H9 (cell line): ENCODE results near the gene BAIAP2. TPM values are rescaled to one million over a fixed set of nuclear protein-coding genes. Genes with fewer than 3 reads are reported as not detected.
A peak's percentile ranks its signal among the peaks of the same experiment; 100 is the strongest.

ENCODE experiments used
- DNase-seq: peaks from one replicate; pipeline ENCODE4 v3.0.0-alpha.2; 2017
- H2AFZ ChIP-seq: one replicate; pipeline ENCODE4 v1.6.1; 2013; ENCODE audit warnings: mild to moderate bottlenecking, low read length, control low read depth, moderate library complexity
- H2AK5ac ChIP-seq: 2 replicates; pipeline ENCODE4 v1.6.1; 2013; ENCODE audit warnings: low read length, control low read depth, mixed read lengths; ENCODE audit not compliant: insufficient read length
- H2BK120ac ChIP-seq: one replicate; pipeline ENCODE4 v1.6.1; 2013; ENCODE audit warnings: low read depth, mild to moderate bottlenecking, low read length, control low read depth, inconsistent platforms; ENCODE audit not compliant: poor library complexity, severe bottlenecking
- H2BK12ac ChIP-seq: 2 replicates; pipeline ENCODE4 v1.6.1; 2013; ENCODE audit warnings: low read length, control low read depth, mixed read lengths, low read depth; ENCODE audit not compliant: insufficient read length
- H2BK15ac ChIP-seq: 2 replicates; pipeline ENCODE4 v1.6.1; 2013; ENCODE audit warnings: low read depth, low read length, control low read depth
- H2BK20ac ChIP-seq: one replicate; pipeline ENCODE4 v1.6.1; 2013; ENCODE audit warnings: low read depth, mild to moderate bottlenecking, low read length, control low read depth, inconsistent platforms; ENCODE audit not compliant: poor library complexity, severe bottlenecking
- H2BK5ac ChIP-seq: 2 replicates; pipeline ENCODE4 v1.6.1; 2013; ENCODE audit warnings: low read length, control low read depth, mixed read lengths; ENCODE audit not compliant: insufficient read length
- H3K14ac ChIP-seq: 2 replicates; pipeline ENCODE4 v1.6.1; 2013; ENCODE audit warnings: low read length, control low read depth; ENCODE audit not compliant: insufficient read depth
- H3K18ac ChIP-seq: 2 replicates; pipeline ENCODE4 v1.6.1; 2013; ENCODE audit warnings: low read depth, mild to moderate bottlenecking, mixed read lengths, low read length, control low read depth; ENCODE audit not compliant: insufficient read length
- H3K23ac ChIP-seq: 2 replicates; pipeline ENCODE4 v1.6.1; 2013; ENCODE audit warnings: low read length, control low read depth, mixed read lengths, low read depth; ENCODE audit not compliant: insufficient read length
- H3K23me2 ChIP-seq: 2 replicates; pipeline ENCODE4 v1.6.1; 2013; ENCODE audit warnings: low read depth, mild to moderate bottlenecking, mixed read lengths, low read length, control low read depth; ENCODE audit not compliant: insufficient read length, poor library complexity, severe bottlenecking
- H3K27ac ChIP-seq: 2 replicates; pipeline ENCODE4 v1.5.1; 2013; ENCODE audit warnings: low read length, control low read depth, mixed read lengths, low read depth; ENCODE audit not compliant: insufficient read length
- H3K27me3 ChIP-seq: 2 replicates; pipeline ENCODE4 v1.6.1; 2013; ENCODE audit warnings: low read length, control low read depth, inconsistent platforms; ENCODE audit not compliant: insufficient read depth
- H3K4ac ChIP-seq: 2 replicates; pipeline ENCODE4 v1.6.1; 2013; ENCODE audit warnings: low read depth, mild to moderate bottlenecking, control low read depth, inconsistent platforms, low read length, moderate library complexity
- H3K4me1 ChIP-seq: 2 replicates; pipeline ENCODE4 v1.6.1; 2013; ENCODE audit warnings: low read length, control low read depth, inconsistent platforms; ENCODE audit not compliant: insufficient read depth
- H3K4me2 ChIP-seq: 2 replicates; pipeline ENCODE4 v1.6.1; 2013; ENCODE audit warnings: low read length, control low read depth, mixed read lengths; ENCODE audit not compliant: insufficient read length, insufficient read depth
- H3K56ac ChIP-seq: 2 replicates; pipeline ENCODE4 v1.6.1; 2013; ENCODE audit warnings: low read depth, mild to moderate bottlenecking, mixed read lengths, low read length, control low read depth; ENCODE audit not compliant: insufficient read length
- H3K79me1 ChIP-seq: 2 replicates; pipeline ENCODE4 v1.6.1; 2013; ENCODE audit warnings: low read depth, mild to moderate bottlenecking, moderate library complexity, low read length, control low read depth, inconsistent platforms; ENCODE audit not compliant: insufficient read depth, poor library complexity, severe bottlenecking
- H3K79me2 ChIP-seq: 2 replicates; pipeline ENCODE4 v1.6.1; 2013; ENCODE audit warnings: low read length, control low read depth, inconsistent platforms; ENCODE audit not compliant: insufficient read depth
- H3K9ac ChIP-seq: 2 replicates; pipeline ENCODE4 v1.6.1; 2013; ENCODE audit warnings: low read length, control low read depth, mixed read lengths; ENCODE audit not compliant: insufficient read length; ENCODE audit errors: extremely low read depth
- H3K9me3 ChIP-seq: one replicate; pipeline ENCODE4 v1.6.1; 2013; ENCODE audit warnings: low read depth, low read length, inconsistent platforms; ENCODE audit not compliant: control insufficient read depth
- H3T11ph ChIP-seq: one replicate; pipeline ENCODE4 v1.6.1; 2013; ENCODE audit warnings: mild to moderate bottlenecking, low read length, control low read depth, inconsistent platforms
- H4K20me1 ChIP-seq: one replicate; pipeline ENCODE4 v1.6.1; 2013; ENCODE audit not compliant: control insufficient read depth, insufficient read length, insufficient read depth
- H4K5ac ChIP-seq: 2 replicates; pipeline ENCODE4 v1.6.1; 2013; ENCODE audit warnings: low read depth, mild to moderate bottlenecking, mixed read lengths, low read length, control low read depth; ENCODE audit not compliant: insufficient read length
- H4K8ac ChIP-seq: replicated peaks from 2 replicates; pipeline ENCODE4 v1.6.1; 2013; ENCODE audit warnings: low read length, control low read depth, mixed read lengths, low read depth; ENCODE audit not compliant: insufficient read length
- H4K91ac ChIP-seq: 2 replicates; pipeline ENCODE4 v1.6.1; 2013; ENCODE audit warnings: low read depth, mild to moderate bottlenecking, moderate library complexity, mixed read lengths, low read length, control low read depth; ENCODE audit not compliant: insufficient read length
- H3K27ac Mint-ChIP-seq, 3 experiments: 2 replicates in 2 of 3; 3 replicates in 1 of 3; pipeline ENCODE4 v1.8.0; 2020 to 2021; ENCODE audit warnings: mixed read lengths in 3 of 3, mild to moderate bottlenecking in 1 of 3, moderate library complexity in 1 of 3
- H3K27me3 Mint-ChIP-seq: 2 replicates; pipeline ENCODE4 v1.8.0; 2021; ENCODE audit warnings: low read depth, mild to moderate bottlenecking, moderate library complexity, mixed read lengths
- H3K36me3 Mint-ChIP-seq, 3 experiments: 2 replicates in 2 of 3; 3 replicates in 1 of 3; pipeline ENCODE4 v1.8.0; 2020 to 2021; ENCODE audit warnings: low read depth in 3 of 3, mixed read lengths in 3 of 3; ENCODE audit not compliant: insufficient read depth in 1 of 3
- H3K4me1 Mint-ChIP-seq, 2 experiments: 2 replicates each; pipeline ENCODE4 v1.8.0; 2020; ENCODE audit warnings: mixed read lengths in 2 of 2
- H3K4me3 Mint-ChIP-seq, 2 experiments: 2 replicates in 1 of 2; 3 replicates in 1 of 2; pipeline ENCODE4 v1.8.0; 2020 to 2021; ENCODE audit warnings: mild to moderate bottlenecking in 2 of 2, mixed read lengths in 2 of 2, moderate library complexity in 1 of 2
- H3K9me3 Mint-ChIP-seq, 2 experiments: 2 replicates in 1 of 2; 3 replicates in 1 of 2; pipeline ENCODE4 v1.8.0; 2020; ENCODE audit warnings: mild to moderate bottlenecking in 2 of 2, mixed read lengths in 2 of 2, moderate library complexity in 1 of 2
- CTCF ChIP-seq: fragments of 200-600 bp; sonication (generic); conservative IDR thresholded peaks from 3 replicates; pipeline ENCODE4 v1.8.0; 2021; ENCODE audit warnings: antibody characterized with exemption, mild to moderate bottlenecking
- WGBS: extraction: QIAGEN DNeasy Blood & Tissue Kit; methylation state at CpG from one replicate; pipeline ENCODE4 v1.1.7; 2013; ENCODE audit warnings: missing lambda C conversion rate, low lambda C conversion rate, mixed read lengths; ENCODE audit not compliant: insufficient read length; ENCODE audit errors: extremely low coverage; 5-methylcytosine and 5-hydroxymethylcytosine counted together
- total RNA-seq: library from RNA; stranded (reverse); gene quantifications from 2 replicates; pipeline ENCODE4 v1.2.1, GENCODE V29; 2021

BAIAP2 gene
- total RNA-seq, 1 experiment from 2014 or later, result 27.8 TPM

GRCh38 chr17:81138500-81138899 is 103.5 kb downstream of the BAIAP2 start:
- Histone ChIP-seq H3K4me2 (no peak overlapping the region), H4K91ac (no peak overlapping the region), H3K14ac (no peak overlapping the region), H3K27ac (no peak overlapping the region), H4K20me1 (no peaks in the 10 kb centered on the region), H4K5ac (no peak overlapping the region), H3K4ac (no peak overlapping the region), H2BK15ac (no peak overlapping the region), H3K9me3 (no peaks in the 10 kb centered on the region), H3K79me1 (no peaks in the 10 kb centered on the region), H3K23me2 (no peaks in the 10 kb centered on the region), H3K79me2 (no peaks in the 10 kb centered on the region), H3K9ac (no peak overlapping the region), H3K56ac (no peak overlapping the region), H2AFZ (no peak overlapping the region), H3K23ac (no peak overlapping the region), H2BK20ac (no peak overlapping the region), H2BK120ac (no peak overlapping the region), H2BK5ac (no peak overlapping the region), H3K4me1 (no peaks in the 10 kb centered on the region), H4K8ac (no peak overlapping the region), H3K27me3 (no peaks in the 10 kb centered on the region), H3K18ac (no peak overlapping the region), H2AK5ac (no peak overlapping the region), H2BK12ac (no peak overlapping the region), H3T11ph (no peak overlapping the region)
- peak overlapping the region in 1 of 2 experiments; percentile 55; a peak in 2 of 5 replicates for H3K4me3 Mint-ChIP-seq
- H3K9me3 Mint-ChIP-seq, result peaks cover 15 to 17% of the 10 kb centered on the region in 2 experiments
- no peak overlapping the region; a peak in 2 of 7 replicates for H3K27ac Mint-ChIP-seq
- TF ChIP-seq CTCF, result no peak
- WGBS, result 100% methylated on average over 2 of the region's 25 CpGs
- peaks cover 0 to 7% (median 0%) of the 10 kb centered on the region in 3 experiments; a peak in 3 of 7 replicates for H3K36me3 Mint-ChIP-seq
- H3K4me1 Mint-ChIP-seq, result peaks cover 0 to 8% of the 10 kb centered on the region in 2 experiments; a peak in 2 of 4 replicates
- no peak for DNase-seq
- H3K27me3 Mint-ChIP-seq, result peaks cover 1% of the 10 kb centered on the region; the same call in 1 of the 2 replicates
